ENCODE data around the gene KAZN.

The KAZN gene

DNA sequence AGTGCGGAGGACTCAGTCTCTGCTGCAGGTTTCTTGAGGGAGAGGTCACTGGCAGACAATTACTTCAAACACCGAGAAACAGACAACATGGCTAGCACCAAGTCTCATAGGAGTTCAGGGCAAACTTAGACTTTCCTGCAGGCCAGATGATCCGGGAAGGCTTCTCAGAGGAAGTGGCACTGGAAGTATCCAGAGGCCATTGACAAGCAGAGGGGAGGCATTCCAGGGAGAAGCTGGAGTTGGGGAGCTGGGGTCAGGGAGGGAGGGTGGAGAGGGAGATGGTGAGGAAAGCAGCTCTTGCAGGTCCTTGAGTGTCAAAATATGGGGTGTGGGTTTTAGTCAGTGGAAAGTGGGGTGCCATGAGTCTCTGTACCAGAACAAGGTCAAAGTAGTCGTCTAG, 147.9 kb downstream of the KAZN start:
- no peak for DNase-seq

DNA sequence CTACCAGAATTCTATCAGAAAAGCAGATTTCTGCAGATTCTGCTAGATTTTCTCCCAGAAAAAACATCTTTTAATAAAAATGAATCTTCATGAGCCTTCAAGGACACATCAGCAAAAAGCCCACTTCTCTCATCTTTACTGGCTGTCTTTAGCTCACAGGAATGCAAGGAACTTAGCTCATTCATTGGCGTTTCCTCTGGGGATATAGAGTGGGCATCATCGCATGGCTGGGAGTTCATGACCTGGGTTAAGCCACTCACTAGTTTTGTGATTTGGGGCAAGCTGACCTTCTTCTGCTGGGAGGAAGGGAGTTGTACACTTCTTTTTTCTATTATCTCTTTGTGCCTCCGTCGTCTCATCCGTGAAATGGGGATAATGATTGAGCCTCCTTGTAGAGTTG, 149.7 kb downstream of the KAZN start:
- DNase-seq: no peak

DNA sequence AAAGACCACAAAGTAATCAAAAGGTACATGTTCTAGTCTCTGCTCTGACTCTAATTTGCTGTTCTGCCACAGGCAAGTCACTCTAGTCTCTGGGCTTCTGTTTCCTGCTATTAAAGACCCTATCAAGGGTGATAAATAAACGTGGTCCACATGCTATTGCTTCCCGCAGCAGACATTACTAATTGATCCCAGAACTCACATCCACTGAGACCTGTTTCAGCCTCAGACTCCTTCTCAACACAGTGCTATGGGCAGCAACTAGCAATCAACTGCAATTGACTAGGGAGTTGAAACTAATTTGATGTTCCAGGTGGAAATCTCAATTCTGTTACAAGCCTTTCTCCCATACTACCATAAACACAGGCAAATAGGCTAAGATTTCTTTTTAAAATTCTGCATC, 150.5 kb downstream of the KAZN start:
- DNase-seq: no peak

DNA sequence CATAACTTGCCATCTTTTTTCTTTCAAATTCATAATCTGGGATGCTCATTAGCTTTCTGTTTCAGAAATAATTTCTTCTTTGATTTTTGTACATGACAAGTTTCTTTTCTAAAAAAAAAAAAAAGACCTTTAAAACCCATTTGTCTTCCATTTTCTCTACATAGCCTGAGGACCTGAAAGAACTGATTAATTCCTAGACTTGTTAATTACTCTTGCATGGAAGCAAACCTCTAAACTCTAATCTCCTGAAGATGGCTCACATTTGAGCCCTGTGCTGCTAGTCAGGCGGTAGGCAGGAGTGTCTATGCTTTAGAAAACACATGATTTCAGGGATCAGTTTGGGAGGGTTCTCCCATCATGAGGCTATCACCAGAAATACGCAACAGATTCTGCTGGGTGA, 152.0 kb downstream of the KAZN start:
- no peak for DNase-seq

DNA sequence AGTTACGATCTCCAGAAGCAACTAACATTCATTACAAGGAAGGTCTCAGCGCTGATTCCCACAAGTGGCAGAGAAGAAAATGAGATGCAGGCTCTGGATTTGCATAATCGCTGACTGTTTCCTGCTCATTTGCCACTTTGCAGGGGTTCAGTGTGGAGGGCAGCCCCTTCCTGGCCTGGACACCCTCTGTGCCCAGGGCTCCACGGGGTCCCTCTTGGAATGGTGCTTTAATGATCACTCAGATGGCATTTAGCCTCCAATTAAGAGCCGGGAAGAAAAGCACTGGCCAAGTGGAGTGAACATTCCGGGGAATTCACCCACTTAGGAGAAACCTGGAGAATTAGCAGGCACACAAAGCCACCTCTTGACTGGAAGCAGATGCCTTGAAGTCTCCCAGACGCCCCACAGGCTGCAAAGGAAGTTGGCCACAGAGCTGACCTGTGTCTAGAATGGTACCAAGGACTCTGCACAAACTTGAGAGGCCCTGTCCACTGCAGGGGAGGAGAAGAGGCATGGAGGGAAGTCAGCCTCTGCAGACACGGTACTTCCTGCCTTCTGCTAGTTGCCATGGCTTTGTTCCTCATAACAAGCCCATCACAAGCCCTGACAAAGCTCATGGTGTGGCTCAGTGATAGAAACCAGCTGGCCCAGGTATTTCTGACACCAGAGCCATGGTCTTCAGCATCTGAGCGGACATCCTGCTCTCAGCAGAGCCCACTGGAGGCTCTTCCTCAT, 157.2 kb downstream of the KAZN start:
- DNase-seq: no peak

DNA sequence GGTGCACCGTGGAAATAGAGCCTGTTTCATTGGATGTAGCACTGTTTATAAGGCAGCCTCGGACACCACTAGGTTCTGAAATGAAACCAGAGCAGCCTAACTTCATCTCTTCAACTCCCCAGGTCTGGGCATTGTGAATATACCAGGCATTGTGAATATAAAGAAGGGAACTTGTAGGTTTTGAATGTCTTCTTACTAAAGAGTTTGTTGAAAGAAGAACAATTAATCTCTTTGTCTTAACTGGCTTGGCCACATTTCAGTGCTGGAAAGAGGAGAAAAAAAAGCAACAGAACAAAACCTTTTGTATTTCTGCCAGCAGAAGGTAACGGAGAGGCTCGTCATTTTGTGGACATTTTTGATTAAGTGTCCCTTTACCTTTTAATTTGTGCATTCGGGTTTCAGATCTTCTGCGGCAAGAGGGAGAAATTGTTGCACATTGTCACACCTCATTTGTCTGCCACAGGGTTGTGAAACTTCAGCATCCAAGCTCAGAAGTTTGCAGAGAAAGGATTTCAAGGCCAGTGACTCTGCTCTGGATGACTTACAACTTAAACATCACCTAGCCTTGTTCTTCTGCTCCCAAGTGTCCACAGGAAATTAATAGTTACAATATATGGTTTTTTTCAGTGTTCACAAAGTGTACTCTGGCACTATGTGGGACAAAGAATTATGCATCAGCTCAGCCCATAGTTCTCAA, 158.3 kb downstream of the KAZN start:
- no peak for DNase-seq

DNA sequence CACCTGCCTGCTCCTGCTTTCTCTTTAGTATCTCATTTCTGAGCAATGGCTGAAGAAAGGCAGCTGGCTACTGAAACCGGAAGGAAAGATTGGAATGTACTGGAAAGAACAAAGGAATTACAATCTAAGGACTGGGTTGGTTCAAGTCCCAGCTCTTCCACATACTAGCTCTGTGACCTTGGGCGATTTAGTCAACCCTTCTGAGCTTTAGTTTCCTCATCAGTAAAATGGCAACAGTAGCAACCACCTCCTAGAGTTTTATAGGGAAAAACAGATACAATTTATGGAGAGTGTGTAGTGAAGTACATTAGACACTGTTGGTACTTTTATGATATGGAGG, 158.8 kb downstream of the KAZN start:
- no peak for DNase-seq

DNA sequence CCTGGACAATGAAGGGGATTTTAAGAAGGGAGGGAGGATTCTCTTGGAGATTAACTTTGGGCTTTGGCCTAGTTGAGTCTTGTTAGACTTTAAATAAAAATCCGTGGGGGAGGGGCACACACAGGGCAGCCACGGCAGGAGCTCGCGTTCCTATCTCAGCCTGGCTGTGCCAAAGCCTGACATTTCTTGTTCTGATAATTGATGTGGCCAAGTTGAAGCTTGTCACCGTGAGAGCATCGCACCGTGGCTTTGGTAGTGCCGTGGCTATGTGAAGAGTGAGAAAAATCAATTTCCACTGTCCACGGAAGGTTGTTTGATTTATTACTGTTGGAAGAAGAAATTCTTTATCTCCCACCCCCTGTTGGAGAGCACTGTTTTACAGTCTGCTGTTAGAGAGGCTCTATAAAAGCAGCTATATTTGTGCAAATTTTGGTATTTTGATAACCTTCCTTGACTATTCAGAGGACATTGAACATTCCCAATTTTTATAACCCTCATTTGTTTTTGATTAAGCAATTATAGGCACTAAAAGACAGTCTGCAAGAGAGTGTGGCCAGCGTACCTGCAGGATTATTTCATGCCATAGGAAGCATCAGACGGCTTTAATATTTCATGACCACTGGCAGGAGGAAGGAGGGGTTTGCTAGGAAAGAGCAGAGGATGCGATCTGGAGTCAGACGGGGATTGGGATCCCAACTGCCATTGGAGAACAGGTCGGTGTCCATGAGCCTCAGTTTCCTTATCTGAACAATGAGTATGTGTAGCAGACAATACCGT, 160.7 kb downstream of the KAZN start:
- DNase-seq: no peak

DNA sequence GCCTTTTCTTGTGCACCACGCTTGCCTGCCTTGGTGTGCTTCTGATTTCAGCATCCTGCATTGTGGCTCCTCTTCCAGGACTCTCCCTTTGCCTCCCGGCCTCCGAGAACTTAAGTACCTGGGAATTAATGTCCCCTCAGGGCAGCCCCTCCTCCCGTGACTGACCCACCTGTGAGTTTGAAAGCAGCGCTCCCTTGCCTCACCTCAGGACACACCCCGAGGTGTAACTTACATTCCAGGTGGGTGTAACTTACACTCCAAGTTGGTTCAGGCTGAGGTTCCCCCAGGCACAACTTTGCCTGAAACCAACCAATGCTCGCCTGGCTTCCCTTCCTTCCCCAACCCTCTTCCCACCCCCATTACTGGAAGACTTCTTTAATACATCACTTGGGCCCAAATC, 161.4 kb downstream of the KAZN start:
- DNase-seq: no peak

DNA sequence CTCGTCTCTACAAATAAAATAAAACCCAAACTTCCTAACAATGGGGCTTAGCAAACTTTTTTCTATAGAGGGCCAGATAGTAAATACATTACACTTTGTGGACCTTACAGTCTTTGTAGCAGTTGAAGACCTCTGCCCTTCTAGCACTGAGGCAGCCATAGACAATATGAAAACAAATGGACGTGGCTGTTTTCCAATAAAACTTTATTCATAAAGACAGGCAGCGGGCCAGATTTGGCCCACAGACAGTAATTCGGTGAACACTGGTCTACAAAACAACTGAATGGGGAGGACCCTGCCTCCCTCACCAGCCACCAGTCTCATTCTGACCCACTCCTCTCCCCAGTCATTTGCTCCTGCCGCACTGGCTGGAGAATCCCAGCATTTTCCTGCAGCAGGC, 162.3 kb downstream of the KAZN start:
- no peak for DNase-seq

DNA sequence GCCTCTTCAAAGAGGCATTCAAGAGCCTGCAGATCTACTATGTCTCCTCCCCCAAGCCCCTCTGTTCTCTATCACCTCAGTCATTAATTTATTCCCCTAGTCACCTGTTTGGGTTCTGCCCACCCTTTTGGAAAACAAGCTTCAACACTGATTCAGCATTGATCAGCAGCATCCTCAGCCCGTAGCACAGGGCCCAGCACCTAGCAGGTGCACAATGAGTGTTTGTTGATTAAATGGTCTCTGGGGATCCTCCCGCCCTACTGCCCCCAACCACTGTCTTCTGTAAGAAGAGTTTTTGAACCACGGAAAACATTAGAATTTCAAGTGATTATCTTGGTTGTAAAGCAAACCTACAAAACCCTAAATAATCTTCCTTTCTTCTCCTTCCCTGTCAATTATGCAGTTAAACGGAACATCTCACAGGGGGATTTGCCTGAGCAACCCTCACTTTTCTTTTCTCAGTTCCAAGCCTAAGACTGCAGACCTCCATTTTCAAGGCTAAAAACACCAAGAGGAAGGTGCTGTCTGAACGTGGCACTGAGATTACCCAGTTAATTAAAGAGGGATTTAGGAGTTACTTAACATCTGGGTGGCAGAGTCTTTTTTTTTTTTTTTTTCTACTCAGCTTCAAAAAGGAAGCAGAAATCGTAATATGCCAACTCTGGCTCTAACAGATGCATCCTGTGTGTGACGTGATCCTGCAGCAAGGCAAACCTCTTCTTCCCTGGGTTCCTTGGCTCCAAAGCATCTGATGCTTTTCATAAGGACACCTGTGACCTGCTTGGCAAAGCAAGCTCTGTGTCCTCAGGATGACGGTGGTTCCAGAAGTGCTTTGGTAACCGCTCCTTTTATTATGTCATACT, 163.0 kb downstream of the KAZN start:
- DNase-seq: no peak

DNA sequence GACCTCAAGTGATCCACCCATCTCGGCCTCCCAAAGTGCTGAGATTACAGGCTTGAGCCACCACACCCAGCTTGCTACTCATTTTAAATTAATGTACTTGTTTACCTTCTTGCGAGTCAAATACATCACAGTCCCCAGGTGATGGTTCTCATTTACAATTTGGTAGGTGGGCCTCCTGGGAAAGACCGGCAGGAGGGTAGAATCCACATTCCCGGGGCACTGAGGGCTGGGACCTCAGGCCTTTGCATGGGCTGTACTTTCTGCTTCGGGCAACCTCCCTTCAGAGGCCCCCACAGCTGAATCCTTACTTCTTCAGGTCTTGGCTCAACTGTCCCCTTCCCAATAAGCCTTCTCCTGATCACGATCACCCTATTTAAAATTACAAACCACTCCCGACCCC, 165.5 kb downstream of the KAZN start:
- DNase-seq: no peak

DNA sequence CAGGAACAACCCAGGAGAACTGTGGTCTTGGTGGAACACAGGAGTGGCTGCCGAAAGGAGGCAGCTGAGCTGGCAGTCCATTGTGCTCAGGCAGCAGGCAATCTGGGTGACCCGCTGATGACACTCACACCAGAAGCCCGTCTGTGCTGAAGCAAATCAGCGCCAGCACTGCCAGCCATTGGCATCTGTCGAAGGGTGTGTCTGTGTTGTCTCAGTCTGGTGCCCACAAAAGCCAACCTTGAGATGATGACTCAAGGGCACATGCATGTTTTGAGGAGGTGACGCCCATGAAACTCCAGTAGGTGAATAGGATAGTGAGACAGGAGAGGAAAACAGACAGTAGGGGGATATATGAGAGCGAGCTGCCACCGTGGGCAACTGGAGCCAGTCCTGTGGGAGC, 167.3 kb downstream of the KAZN start:
- DNase-seq: no peak

DNA sequence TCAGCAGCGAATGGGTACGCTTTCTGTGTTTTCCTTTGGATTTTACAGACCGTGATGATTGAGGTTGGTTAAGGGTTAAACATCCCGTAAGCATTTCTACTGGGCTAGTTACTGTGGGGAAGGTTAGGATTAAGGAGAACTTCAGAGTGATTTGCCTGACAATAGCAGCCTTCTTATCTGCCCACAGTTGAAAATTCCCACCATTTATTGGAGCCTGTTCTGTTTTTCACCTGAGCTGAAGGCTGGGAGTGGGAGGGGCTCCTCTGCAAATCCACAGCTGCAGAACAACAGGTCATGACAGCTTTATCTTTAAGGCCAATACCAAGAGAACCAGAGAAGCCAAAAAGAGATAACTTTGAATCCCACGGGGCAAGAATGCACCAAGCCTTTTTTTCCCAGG, 168.6 kb downstream of the KAZN start:
- no peak for DNase-seq

DNA sequence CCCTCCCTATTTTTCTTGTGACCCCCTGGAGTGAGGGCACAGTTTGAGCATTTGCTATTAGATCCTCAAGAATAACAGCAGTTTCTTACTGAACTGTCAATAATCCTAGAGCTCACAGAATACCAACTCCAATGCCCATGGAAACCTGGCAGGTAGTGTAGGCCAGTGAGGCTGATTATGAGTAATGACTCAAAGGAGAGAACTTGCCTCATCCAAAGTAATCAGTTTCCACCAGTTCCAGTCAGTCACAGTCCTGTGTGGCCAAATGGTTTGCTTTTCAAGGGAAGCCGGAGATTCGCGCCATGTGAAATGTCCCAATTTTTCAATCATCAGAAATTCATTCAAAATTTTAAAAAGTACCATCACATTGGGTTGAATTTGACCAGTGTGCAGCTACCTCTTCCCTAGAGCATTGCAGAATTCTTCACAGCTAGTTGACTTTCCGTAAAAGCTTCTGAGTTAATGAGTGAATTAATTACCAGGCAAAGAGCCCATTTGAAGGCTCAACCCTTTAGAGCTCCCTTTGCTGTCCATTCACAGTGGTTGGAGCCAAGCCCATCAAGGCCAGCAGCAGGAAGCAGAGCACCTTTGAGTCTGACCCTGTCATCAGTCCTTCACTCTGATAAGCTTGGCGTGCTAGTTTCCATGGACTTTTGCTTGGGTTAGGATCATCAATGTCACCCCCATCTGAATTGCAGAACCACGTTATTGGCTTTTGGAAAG, 170.3 kb downstream of the KAZN start:
- no peak for DNase-seq

DNA sequence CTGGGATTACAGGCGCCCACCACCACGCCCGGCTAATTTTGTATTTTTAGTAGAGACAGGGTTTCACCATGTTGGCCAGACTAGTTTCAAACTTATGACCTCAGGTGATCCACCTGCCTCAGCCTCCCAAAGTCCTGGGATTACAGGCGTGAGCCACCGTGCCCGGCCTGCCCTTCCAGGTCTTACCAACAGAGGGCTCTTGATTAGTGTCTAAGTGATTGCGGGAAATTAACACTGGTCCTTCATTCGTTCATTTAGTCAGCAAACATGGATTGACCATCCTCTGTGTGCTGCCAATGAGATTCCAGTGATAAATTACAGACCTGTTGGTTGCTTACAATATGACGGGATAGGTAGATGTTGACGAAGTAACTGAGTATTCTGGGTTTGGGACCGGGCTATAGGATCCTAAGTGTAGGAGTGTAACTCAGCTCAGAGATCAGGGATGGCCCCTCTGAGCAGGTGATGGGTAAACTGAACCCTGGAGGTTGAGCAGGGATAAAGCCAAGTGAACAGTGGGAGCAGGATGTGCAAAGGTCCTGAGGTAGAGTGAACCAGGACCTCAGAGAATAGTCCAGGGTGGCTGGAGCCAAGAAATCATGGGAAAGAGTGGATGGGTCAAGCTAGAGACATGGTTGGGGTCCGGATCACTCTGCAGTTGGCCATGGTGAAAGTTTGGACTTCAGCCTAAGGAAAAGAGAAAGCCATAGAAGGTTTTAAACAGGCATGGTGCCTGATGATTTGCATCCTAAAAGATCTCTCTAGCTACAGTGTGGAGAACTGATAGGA, 171.2 kb downstream of the KAZN start:
- no peak for DNase-seq

DNA sequence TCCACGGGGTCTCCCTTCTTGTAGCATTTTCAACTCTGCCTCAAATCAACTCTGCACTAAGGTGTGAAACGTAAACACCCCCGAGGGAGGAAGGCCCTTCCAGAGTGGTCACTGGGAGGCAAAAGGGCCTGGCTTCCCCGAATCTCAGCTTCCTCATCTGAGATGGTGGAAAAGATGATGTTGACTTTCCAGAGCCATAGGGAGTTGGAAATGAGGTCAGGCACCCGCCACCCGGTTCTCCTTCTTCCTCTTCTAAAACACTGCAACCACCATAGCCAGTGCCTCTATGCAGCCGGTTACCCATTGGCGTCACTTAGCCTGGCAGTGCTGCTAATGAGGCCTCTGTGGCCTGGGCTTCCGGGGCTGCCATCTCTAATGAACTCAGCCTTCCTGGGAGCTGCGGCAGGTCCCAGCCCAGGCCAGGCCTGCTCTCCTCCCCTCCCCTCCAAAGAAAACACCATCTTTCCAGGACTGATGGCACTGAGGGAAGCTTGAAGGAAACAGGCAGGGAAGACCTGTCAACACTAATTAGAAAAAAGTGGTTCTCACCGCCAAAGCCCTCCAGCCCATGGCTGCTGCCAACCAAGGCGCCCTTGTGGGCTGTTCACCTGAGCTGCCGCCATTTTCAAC, 175.0 kb downstream of the KAZN start:
- no peak for DNase-seq

DNA sequence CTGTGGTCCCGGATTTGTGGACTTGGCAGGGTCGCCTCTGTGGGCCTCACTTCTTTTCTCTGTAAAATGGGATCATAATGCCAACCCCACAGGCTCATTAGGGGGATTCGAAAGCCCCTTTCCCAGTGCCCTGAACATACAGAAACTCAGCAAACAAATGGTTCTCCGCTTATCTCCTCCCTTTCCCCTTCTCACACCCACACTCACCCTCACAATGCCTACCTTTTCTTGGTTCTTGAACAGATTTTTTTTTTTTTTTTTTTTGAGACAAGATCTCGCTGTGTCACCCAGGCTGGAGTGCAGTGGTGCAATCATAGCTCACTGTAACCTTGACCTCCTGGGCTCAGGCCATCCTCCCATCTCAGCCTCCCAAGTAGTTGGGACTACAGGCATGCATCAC, 175.7 kb downstream of the KAZN start:
- DNase-seq: no peak

DNA sequence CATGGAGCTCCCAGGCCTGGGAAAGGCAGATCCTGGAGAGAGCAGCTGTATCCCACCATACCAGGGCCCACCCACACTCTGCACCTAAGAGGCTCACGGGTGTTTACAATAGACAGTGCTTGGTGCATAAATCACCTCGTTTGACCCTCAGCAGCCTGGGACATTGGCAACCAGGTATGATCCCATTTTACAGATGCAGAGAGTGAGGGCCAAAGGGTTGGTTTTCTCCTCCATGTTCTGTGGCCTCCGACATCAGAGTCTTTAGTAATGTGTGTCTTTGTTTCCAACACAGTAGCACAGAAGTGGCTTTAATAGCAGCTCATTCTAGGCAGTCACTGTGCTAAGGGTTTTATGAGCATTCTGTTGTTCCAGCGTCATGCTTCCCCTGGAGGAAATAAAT, 176.5 kb downstream of the KAZN start:
- no peak for DNase-seq

DNA sequence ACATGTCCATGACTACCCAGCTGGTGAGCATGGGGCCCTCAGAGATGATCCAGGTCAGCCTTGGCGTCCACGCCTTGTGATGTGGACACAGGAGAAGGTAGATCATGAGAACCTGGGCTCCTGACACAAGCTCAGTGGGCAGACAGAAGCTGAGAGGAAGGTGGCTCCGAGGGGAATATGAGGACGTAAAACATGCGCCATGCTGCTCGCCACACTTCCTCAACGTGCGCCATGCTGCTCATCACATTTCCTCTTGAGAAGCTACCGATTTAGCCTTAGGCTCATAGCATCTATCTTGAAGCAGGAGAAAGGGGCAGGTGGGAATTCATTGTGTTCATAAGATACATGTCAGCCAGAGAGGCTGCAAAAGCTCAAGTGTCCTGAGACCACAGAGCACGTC, 176.9 kb downstream of the KAZN start:
- DNase-seq: no peak

All from NCI-H1105 treated with DMSO at 0.1 percent for 48 hours (cell line).